ENCODE data around the gene C11orf98.
A peak's percentile ranks its signal among the peaks of the same experiment; 100 is the strongest.
"Not testable (repeated sequence)": the region's sequence is repeated elsewhere in the genome, so short reads cannot be mapped to it uniquely, and the experiment has no call there.

Gene C11orf98

GRCh38 chr11:62665075-62665598 lies at the start of gene C11orf98, which contains the start of gene CSKMT:
C11orf98 (minus strand) TSS chr11:62665210; CDS start chr11:62665169, 41 bp downstream.
CSKMT (plus strand) TSS chr11:62665312; CDS start chr11:62665880, 568 bp downstream.
- H3K4me3 Mint-ChIP-seq: peak within 1 kb of the TSS; percentile 99
- H3K9me3 Mint-ChIP-seq: no peaks in the 10 kb centered on the region
- peak within 1 kb of the TSS; percentile 99 for H3K27ac Mint-ChIP-seq
- peaks cover 66% of the 10 kb centered on the region for H3K36me3 Mint-ChIP-seq (ENCODE audit: low read depth)
- peak; percentile 87 for ATAC-seq
- peaks cover 2% of the 10 kb centered on the region for H3K27me3 Mint-ChIP-seq
- peaks cover 52% of the 10 kb centered on the region for H3K4me1 Mint-ChIP-seq
- DNase-seq: peak; percentile 97

GRCh38 chr11:62713343-62713742 lies 48.3 kb upstream of the C11orf98 start:
- DNase-seq (no peak), ATAC-seq (no peak)
- Mint-ChIP-seq H3K36me3 (ENCODE audit: low read depth) (peaks cover 69% of the 10 kb centered on the region), H3K9me3 (no peaks in the 10 kb centered on the region), H3K4me3 (no peak overlapping the region), H3K4me1 (peaks cover 54% of the 10 kb centered on the region), H3K27me3 (no peaks in the 10 kb centered on the region), H3K27ac (peak overlapping the region; percentile 68)

- H3K27me3 Mint-ChIP-seq: no peaks in the 10 kb centered on the region
- H3K9me3 Mint-ChIP-seq: no peaks in the 10 kb centered on the region
- no peak for DNase-seq
- no peak overlapping the region for H3K4me3 Mint-ChIP-seq
- peak overlapping the region; percentile 68 for H3K27ac Mint-ChIP-seq
- peaks cover 65% of the 10 kb centered on the region for H3K36me3 Mint-ChIP-seq (ENCODE audit: low read depth)
- ATAC-seq: no peak
- H3K4me1 Mint-ChIP-seq: peaks cover 55% of the 10 kb centered on the region
These were observed 47.9 kb upstream of the C11orf98 start for GRCh38 chr11:62712861-62713260.

- Mint-ChIP-seq H3K27me3 (no peaks in the 10 kb centered on the region), H3K4me1 (peaks cover 60% of the 10 kb centered on the region), H3K36me3 (ENCODE audit: low read depth) (peaks cover 63% of the 10 kb centered on the region), H3K9me3 (no peaks in the 10 kb centered on the region), H3K27ac (peak overlapping the region; percentile 68), H3K4me3 (no peak overlapping the region)
- ATAC-seq: no peak
- no peak for DNase-seq
These were observed 47.3 kb upstream of the C11orf98 start for GRCh38 chr11:62712276-62712812.

- Mint-ChIP-seq H3K27ac (peak overlapping the region; percentile 95), H3K27me3 (no peaks in the 10 kb centered on the region), H3K4me3 (peak overlapping the region; percentile 90), H3K36me3 (ENCODE audit: low read depth) (peaks cover 49% of the 10 kb centered on the region), H3K9me3 (no peaks in the 10 kb centered on the region), H3K4me1 (peaks cover 81% of the 10 kb centered on the region)
- DNase-seq (peak; percentile 33), ATAC-seq (no peak)
These were observed 45.0 kb upstream of the C11orf98 start for GRCh38 chr11:62710001-62710345.

- ATAC-seq (peak; percentile 76), DNase-seq (peak; percentile 93)
- peaks cover 48% of the 10 kb centered on the region for H3K36me3 Mint-ChIP-seq (ENCODE audit: low read depth)
- H3K9me3 Mint-ChIP-seq: no peaks in the 10 kb centered on the region
- peak overlapping the region; percentile 90 for H3K4me3 Mint-ChIP-seq
- H3K27ac Mint-ChIP-seq: peak overlapping the region; percentile 95
- no peaks in the 10 kb centered on the region for H3K27me3 Mint-ChIP-seq
- peaks cover 77% of the 10 kb centered on the region for H3K4me1 Mint-ChIP-seq
These were observed 44.4 kb upstream of the C11orf98 start for GRCh38 chr11:62709247-62710000.

GRCh38 chr11:62708793-62709192 lies 43.8 kb upstream of the C11orf98 start:
- DNase-seq (peak; percentile 52), ATAC-seq (peak; percentile 35)
- peak overlapping the region; percentile 95 for H3K27ac Mint-ChIP-seq
- H3K4me1 Mint-ChIP-seq: peaks cover 72% of the 10 kb centered on the region
- peaks cover 44% of the 10 kb centered on the region for H3K36me3 Mint-ChIP-seq (ENCODE audit: low read depth)
- H3K4me3 Mint-ChIP-seq: peak overlapping the region; percentile 90
- no peaks in the 10 kb centered on the region for H3K27me3 Mint-ChIP-seq
- H3K9me3 Mint-ChIP-seq: no peaks in the 10 kb centered on the region

- Mint-ChIP-seq H3K4me1 (peaks cover 68% of the 10 kb centered on the region), H3K4me3 (peak overlapping the region; percentile 90), H3K27ac (peak overlapping the region; percentile 95), H3K36me3 (ENCODE audit: low read depth) (peaks cover 41% of the 10 kb centered on the region), H3K27me3 (no peaks in the 10 kb centered on the region), H3K9me3 (no peaks in the 10 kb centered on the region)
- DNase-seq (no peak), ATAC-seq (no peak)
These were observed 43.4 kb upstream of the C11orf98 start for GRCh38 chr11:62708392-62708791.

GRCh38 chr11:62707277-62707861 lies 42.4 kb upstream of the C11orf98 start, which contains the start of the genes BSCL2 and GNG3:
BSCL2 (minus strand) TSS chr11:62707424; CDS start chr11:62707195, 229 bp downstream.
GNG3 (plus strand) TSS chr11:62707676; CDS start chr11:62708296, 620 bp downstream.
- H3K4me1 Mint-ChIP-seq: peaks cover 58% of the 10 kb centered on the region

GRCh38 chr11:62706850-62707247 lies 41.8 kb upstream of the C11orf98 start:
- H3K27ac Mint-ChIP-seq: peak overlapping the region; percentile 74
- no peaks in the 10 kb centered on the region for H3K9me3 Mint-ChIP-seq
- ATAC-seq: no peak

More at GRCh38 chr11:62707277-62707861, 42.4 kb upstream of the C11orf98 start, which contains the start of the genes BSCL2 and GNG3:
- Mint-ChIP-seq H3K36me3 (ENCODE audit: low read depth) (peaks cover 36% of the 10 kb centered on the region), H3K27me3 (no peaks in the 10 kb centered on the region), H3K9me3 (no peaks in the 10 kb centered on the region), H3K4me3 (peak within 1 kb of the TSS; percentile 90), H3K27ac (peak within 1 kb of the TSS; percentile 95)
- DNase-seq (no peak), ATAC-seq (no peak)

GRCh38 chr11:62705880-62706849 lies 41.2 kb upstream of the C11orf98 start:
- Mint-ChIP-seq H3K4me3 (peak overlapping the region; percentile 85), H3K4me1 (peaks cover 54% of the 10 kb centered on the region), H3K27me3 (no peaks in the 10 kb centered on the region), H3K27ac (peak overlapping the region; percentile 74), H3K36me3 (ENCODE audit: low read depth) (peaks cover 33% of the 10 kb centered on the region), H3K9me3 (no peaks in the 10 kb centered on the region)
- ATAC-seq (peak; percentile 77), DNase-seq (peak; percentile 96)

More at GRCh38 chr11:62706850-62707247, 41.8 kb upstream of the C11orf98 start:
- no peaks in the 10 kb centered on the region for H3K27me3 Mint-ChIP-seq
- H3K4me3 Mint-ChIP-seq: peak overlapping the region; percentile 85
- peaks cover 35% of the 10 kb centered on the region for H3K36me3 Mint-ChIP-seq (ENCODE audit: low read depth)
- no peak for DNase-seq
- H3K4me1 Mint-ChIP-seq: peaks cover 54% of the 10 kb centered on the region

- DNase-seq (no peak), ATAC-seq (no peak)
- no peaks in the 10 kb centered on the region for H3K9me3 Mint-ChIP-seq
- H3K4me1 Mint-ChIP-seq: peaks cover 50% of the 10 kb centered on the region
- H3K27me3 Mint-ChIP-seq: no peaks in the 10 kb centered on the region
- H3K36me3 Mint-ChIP-seq (ENCODE audit: low read depth): peaks cover 28% of the 10 kb centered on the region
- H3K4me3 Mint-ChIP-seq: peak overlapping the region; percentile 85
- H3K27ac Mint-ChIP-seq: peak overlapping the region; percentile 58
These were observed 40.4 kb upstream of the C11orf98 start for GRCh38 chr11:62705413-62705812.

- not testable (repeated sequence) for ATAC-seq, H3K9me3 Mint-ChIP-seq, H3K27ac Mint-ChIP-seq, DNase-seq, H3K4me3 Mint-ChIP-seq, H3K27me3 Mint-ChIP-seq
- peaks cover 37% of the 10 kb centered on the region for H3K4me1 Mint-ChIP-seq
- peaks cover 21% of the 10 kb centered on the region for H3K36me3 Mint-ChIP-seq (ENCODE audit: low read depth)
These were observed 38.9 kb upstream of the C11orf98 start for GRCh38 chr11:62703921-62704320.
